Measurements from ENCODE around the gene LMAN2L. TPM values are rescaled to one million over a fixed set of nuclear protein-coding genes. Genes with fewer than 3 reads are reported as not detected.

The LMAN2L gene
- total RNA-seq, 1 experiment from 2014 or later: 17.6 TPM

- no peak overlapping the region for H2BK120ac ChIP-seq (ENCODE audit: low read depth, low read length, poor library complexity, severe bottlenecking)
- Mint-ChIP-seq H3K9me3 (no peaks in the 10 kb centered on the region), H3K27me3 (ENCODE audit: low read depth) (no peaks in the 10 kb centered on the region), H3K4me3 (no peak overlapping the region), H3K4me1 (no peaks in the 10 kb centered on the region), H3K27ac (0 out of 7 replicates have a peak overlapping the region, but pooled peaks of 1 of the 3 experiments have one; percentile 37), H3K36me3 (ENCODE audit: insufficient read depth in 1 of 3, low read depth in 3 of 3) (peaks cover 3 to 25% (median 7%) of the 10 kb centered on the region in 3 experiments; a peak in 5 of 7 replicates)
- H3K4me2 ChIP-seq (ENCODE audit: insufficient read depth, insufficient read length, low read length): no peak overlapping the region
- H3K23ac ChIP-seq (ENCODE audit: insufficient read length, low read depth, low read length): no peak overlapping the region
- H3K27ac ChIP-seq (ENCODE audit: insufficient read length, low read depth, low read length): no peak overlapping the region
- H4K8ac ChIP-seq (replicated peaks; ENCODE audit: insufficient read length, low read depth, low read length): no peak overlapping the region
- H3K27me3 ChIP-seq (ENCODE audit: insufficient read depth, low read length): no peaks in the 10 kb centered on the region
- WGBS (ENCODE audit: extremely low coverage, insufficient read length, low lambda C conversion rate): no CpG with 5 or more reads among the region's 8 CpGs
- no peak overlapping the region for H2BK12ac ChIP-seq (ENCODE audit: insufficient read length, low read depth, low read length)
- H4K5ac ChIP-seq (ENCODE audit: insufficient read length, low read depth, low read length): no peak overlapping the region
- no peak for DNase-seq
- H4K91ac ChIP-seq (ENCODE audit: insufficient read length, low read depth, low read length): no peak overlapping the region
- no peaks in the 10 kb centered on the region for H3K79me1 ChIP-seq (ENCODE audit: insufficient read depth, low read depth, low read length, poor library complexity, severe bottlenecking)
- no peak overlapping the region for H3K9ac ChIP-seq (ENCODE audit: extremely low read depth, insufficient read length, low read length)
- H3K4me1 ChIP-seq (ENCODE audit: insufficient read depth, low read length): no peaks in the 10 kb centered on the region
- TF ChIP-seq, protein P1, sequence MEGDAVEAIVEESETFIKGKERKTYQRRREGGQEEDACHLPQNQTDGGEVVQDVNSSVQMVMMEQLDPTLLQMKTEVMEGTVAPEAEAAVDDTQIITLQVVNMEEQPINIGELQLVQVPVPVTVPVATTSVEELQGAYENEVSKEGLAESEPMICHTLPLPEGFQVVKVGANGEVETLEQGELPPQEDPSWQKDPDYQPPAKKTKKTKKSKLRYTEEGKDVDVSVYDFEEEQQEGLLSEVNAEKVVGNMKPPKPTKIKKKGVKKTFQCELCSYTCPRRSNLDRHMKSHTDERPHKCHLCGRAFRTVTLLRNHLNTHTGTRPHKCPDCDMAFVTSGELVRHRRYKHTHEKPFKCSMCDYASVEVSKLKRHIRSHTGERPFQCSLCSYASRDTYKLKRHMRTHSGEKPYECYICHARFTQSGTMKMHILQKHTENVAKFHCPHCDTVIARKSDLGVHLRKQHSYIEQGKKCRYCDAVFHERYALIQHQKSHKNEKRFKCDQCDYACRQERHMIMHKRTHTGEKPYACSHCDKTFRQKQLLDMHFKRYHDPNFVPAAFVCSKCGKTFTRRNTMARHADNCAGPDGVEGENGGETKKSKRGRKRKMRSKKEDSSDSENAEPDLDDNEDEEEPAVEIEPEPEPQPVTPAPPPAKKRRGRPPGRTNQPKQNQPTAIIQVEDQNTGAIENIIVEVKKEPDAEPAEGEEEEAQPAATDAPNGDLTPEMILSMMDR (conservative IDR thresholded peaks at IDR 0.05): no peak
- no peak overlapping the region for H3K4ac ChIP-seq (ENCODE audit: low read depth, low read length)
- no peak overlapping the region for H3K56ac ChIP-seq (ENCODE audit: insufficient read length, low read depth, low read length)
- no peak overlapping the region for H2AK5ac ChIP-seq (ENCODE audit: insufficient read length, low read length)
- no peaks in the 10 kb centered on the region for H3K23me2 ChIP-seq (ENCODE audit: insufficient read length, low read depth, low read length, poor library complexity, severe bottlenecking)
- no peak overlapping the region for H2BK15ac ChIP-seq (ENCODE audit: low read depth, low read length)
- no peak overlapping the region for H2BK5ac ChIP-seq (ENCODE audit: insufficient read length, low read length)
- H4K20me1 ChIP-seq (ENCODE audit: control insufficient read depth, insufficient read depth, insufficient read length): no peaks in the 10 kb centered on the region
- H2AFZ ChIP-seq (ENCODE audit: low read length): no peak overlapping the region
- H3T11ph ChIP-seq (ENCODE audit: low read length): no peak overlapping the region
- H3K9me3 ChIP-seq (ENCODE audit: control insufficient read depth, low read depth, low read length): no peaks in the 10 kb centered on the region
- no peak overlapping the region for H2BK20ac ChIP-seq (ENCODE audit: low read depth, low read length, poor library complexity, severe bottlenecking)
- H3K79me2 ChIP-seq (ENCODE audit: insufficient read depth, low read length): no peaks in the 10 kb centered on the region
- H3K14ac ChIP-seq (ENCODE audit: insufficient read depth, low read length): no peak overlapping the region; the same call in 1 of the 2 replicates
- H3K18ac ChIP-seq (ENCODE audit: insufficient read length, low read depth, low read length): no peak overlapping the region
These were observed 39.8 kb downstream of the LMAN2L start for GRCh38 chr2:96700086-96700485.

All from H9 (cell line).